Measurements from ENCODE around the gene FGFR4.

Gene FGFR4

DNA sequence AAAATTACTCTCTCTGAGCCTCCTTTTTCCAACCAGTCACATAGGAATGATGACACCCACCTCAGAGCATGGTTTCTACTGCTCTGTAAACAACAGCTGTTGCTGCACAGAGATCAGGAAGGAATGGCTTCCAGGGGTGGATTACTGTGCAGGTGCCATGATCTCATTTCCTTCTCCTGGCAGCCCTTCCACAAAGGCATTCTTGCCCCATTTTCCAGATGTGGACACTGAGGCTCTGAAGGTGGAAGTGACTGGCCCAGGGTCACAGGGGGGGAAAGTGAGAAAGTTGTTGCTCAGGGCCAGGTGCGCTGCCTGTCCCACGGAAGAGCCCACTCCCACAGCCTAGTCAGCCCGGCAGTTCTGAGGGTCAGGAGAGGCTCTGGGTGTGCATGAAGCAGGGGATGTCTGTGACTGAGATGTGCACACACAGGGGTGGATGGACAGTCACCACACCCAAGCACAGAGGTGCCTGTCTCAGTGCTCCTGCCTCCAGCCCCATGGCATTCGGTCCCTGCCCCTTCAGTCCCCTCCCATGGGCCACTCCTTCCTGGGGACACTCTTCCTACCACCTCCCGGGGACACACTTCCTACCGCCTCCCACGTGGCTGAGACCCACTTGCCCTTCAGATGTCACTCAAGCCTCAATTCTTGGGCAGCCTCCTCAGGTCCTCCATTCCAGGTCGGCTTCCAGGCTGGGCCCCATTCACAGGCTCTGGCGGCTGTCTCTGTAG lies 17.0 kb downstream of the FGFR4 start:
- no peak for DNase-seq

DNA sequence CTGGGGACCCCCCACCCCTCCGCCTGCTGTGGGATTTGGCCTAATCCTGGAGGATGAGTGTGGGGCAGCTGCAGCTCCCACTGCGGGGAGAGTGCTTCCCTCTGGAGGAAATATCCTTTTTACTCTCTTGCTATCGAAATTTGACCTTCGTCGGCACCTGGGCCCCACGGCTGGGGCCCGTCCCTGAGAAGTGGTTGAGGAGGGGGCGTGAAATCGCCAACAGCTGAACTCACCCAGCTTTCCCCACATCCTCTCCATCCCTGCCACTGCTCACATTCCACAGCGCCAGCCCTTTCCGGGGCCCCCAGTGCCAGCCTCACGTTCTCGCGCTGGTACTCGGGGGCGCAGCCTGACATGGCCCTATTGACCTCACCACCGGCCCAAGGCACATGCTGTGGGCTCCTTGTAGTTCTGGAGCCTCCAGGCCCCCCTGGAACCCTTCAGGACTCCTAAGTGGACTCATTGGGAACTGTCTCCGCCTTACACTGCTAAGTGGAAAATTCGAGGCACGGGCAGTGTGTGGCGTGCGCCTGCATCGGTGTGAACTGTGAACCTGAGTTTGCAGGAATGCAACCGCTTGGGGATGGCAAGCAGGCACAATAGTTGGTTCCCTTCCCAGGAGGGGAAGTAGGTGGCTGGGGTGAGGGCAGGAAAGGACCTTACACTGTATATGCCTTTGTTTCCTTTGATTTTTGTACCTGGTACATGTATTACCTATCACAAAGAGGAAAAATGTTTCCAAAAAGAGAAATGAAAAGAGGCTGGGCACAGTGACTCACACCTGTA lies 19.2 kb downstream of the FGFR4 start:
- DNase-seq, result no peak

DNA sequence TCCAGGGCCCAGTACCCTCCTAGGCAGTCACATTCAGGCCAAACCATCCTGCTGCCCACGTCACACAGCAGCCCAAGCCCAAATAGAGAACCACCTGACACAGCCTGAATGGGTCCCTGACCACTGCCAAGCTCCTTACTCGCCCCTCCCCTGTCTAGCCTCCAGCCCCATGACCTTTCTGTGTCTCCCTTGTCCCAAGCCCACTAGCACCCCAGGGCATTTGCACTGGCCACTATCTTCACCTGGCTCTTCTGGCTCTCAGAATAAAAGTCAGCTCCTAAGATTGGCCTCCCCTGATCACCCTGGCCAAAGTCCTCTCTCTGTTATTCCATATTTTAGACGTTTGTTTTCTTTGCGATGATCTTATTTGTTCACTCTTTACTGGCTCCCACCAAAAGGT lies 20.4 kb downstream of the FGFR4 start:
- no peak for DNase-seq

DNA sequence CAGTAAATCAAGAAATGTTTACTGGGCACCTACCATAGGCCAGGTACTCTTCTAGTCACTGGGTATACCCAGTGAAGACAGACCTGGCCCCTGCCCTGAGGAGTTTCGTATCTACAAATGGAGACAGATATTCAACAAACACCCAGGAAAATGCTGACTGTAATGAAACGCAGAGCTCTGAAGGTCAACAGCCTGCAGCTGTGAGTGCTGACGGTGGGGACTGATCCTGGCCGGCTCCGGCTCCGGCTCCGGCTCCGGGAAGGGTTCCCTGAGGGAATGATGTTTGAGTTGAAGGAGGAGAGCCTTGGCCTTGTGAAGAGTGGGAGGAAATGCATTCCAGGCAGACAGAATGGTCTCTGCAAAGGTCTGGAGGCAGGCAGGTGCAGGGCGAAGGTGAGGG lies 23.1 kb downstream of the FGFR4 start:
- no peak for DNase-seq

DNA sequence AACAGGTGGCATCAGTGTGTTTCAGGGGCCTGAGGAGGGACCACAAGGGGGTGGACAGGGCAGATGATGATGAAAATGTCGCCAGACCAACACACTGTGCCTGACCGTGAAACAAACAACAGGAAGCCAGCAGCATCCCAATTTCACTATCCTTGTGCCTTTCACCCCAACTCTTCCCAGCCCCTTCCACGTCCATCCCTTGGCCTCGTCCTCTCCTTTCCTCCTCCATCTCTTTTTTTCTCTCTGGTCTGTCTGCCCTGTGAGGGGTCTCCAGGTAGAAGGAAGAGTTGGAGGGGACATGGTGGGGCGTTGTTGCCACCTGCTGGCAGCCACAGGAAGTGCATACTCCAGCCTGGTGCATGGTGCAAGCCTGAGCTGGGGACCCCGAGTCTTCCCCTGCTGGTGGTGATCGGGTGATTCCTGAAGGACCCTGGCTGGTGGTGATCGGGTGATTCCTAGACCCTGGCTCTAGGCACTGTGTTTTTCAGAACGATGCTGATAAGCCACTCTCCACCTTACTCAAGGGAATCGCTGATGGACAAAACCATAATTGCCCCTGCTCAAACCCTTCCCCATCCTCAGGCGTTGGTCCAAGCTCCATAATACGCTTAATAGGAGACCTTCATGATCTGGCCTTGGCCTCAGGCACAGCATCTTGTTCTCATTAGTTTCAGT lies 25.1 kb downstream of the FGFR4 start:
- DNase-seq, result no peak

DNA sequence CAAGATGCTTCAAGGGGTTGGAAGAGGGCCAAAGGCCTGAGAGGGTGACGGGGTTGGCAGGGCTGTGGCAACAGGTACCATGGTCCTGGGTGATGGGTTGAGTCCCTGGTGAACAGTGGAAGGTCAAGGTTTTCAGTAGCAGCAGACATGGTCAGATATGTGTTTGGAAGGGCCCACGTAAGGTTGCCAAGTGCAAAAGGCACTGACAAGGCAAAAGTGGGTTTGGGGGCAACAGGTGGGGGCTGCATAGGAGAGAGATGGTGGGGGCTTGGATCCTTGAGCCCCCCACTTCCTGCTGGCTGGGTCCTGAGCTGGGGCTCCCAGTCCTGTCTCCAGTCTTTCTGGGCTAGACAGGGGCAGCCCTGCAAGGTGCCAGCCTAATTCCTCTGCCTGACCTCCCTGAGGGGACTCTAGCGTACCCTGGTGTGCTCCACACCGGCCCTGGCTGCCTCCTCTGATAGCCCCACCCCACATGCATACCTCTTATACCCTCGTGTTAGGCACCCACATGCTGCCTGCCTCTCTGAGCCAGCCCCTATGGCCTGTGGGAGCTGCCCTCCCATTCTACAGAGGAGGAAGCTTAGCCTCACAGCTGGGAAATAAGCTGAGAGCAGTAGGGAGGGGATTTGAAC lies 26.0 kb downstream of the FGFR4 start:
- no peak for DNase-seq

DNA sequence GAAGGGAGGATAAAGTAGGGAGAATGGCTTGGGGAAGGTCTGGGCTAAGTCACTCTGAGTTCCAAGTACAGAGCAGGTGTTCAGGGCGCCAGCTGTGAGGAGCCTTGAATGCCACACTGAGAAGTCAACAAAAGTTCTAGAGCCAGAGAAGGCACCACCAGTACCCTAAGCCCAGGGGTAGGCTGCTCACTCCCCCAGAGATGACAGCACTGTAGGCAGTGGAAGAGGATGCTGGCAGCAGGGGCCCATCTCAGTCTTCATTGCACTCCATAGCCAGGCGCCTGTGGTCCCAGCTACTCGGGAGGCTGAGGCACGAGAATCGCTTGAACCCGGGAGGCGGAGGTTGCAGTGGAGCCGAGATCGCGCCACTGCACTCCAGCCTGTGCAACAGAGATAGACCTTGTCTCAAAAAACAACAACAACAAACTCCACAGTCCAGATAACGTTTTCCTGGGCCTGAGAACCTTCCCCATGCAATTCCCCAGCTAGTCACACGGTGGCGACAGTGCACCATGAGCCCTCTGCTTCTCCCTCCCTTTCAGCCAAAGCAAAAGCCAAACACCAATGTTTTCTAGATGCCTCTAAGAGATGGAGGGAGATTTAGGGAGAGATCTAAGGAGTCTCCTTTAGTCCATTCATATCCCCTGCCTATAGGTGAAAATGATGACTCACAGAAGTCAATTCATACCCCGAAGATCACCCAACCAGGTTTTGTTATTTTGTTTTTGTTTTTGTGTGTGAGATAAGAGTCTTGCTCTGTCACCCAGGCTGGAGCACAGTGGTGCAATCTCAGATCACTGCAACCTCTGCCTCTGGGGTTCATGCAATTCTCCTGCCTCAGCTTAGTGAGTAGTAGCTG lies 27.1 kb downstream of the FGFR4 start:
- no peak for DNase-seq

DNA sequence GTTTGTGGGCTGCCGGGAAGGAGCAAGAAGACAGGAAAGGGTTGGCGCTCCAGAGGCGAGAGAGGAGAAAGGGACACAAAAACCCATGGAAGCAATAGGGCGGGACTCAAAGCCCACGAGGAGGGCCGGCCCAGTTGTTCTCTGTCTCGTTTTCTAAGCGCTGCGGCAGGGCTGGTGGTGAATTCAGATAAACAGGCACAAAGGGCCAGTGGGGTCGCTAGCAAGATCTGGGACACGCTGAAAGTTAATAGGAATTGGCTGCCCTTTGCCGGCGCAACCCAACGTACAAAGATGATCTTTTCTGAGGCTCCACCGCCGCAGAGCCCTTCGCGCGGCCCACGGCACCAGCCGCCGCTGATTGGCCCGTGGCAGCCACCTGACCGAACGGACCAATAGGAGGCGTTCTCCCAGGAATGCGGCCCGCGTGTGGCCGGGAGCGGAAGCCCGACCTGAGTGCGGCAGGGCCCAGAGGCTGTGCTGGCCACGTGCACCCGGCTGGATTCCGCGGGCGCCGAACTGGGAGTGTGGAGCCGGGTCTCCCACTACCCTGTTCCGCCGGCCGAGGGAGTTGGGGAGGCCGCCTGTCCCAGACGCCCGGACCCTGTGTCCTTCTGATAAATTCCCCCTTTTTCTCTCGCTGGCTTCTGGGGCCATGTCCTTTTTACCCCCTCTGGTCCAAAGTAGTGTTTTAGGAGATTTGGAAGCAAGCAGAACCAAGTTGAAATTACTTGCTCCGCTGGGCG lies 30.1 kb downstream of the FGFR4 start:
- DNase-seq, result no peak

DNA sequence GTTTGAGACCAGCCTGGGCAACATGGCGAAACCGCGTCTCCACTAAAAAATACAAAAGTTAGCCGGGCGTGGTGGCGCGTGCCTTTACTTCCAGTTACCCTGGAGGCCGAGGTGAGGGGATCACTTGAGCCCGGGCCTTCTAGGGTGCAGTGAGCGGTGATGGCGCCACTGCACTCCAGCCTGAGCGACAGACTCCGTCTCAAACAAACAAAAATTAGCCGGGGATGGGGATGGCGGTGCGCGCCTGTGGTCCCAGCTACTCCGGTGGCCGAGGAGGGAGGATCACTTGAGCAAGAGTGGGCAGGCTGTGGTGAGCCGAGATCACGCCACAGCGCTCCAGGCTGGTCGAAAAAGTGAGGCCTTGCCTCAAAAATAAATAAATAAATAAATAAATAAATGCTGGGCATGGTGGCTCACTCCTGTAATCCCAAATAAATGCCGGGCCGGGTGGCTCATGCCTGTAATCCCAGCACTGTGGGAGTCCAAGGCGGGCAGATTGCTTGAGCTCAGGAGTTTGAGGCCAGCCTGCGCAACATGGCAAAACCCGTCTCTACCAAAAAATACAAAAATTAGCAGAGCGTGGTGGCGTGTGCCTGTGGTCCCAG lies 30.8 kb downstream of the FGFR4 start:
- no peak for DNase-seq

DNA sequence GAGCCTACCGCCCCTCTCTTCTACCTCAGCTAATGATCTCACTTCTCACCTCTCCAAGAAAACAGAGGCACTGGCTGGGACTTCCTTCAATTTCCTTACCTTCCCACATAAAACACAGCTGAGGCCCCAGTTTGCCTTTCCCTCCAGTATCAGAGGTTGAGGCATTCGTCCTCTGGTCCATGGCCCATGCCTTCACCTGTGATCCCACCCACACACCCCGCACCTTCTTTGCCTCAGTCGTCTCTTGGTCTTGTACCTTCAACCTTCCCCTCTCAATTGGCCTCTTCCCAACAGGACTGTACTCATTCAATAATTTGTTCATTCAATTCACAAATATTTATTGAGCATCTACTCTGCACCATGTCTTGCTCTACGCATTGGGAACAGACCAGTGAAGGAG lies 35.9 kb downstream of the FGFR4 start:
- no peak for DNase-seq

DNA sequence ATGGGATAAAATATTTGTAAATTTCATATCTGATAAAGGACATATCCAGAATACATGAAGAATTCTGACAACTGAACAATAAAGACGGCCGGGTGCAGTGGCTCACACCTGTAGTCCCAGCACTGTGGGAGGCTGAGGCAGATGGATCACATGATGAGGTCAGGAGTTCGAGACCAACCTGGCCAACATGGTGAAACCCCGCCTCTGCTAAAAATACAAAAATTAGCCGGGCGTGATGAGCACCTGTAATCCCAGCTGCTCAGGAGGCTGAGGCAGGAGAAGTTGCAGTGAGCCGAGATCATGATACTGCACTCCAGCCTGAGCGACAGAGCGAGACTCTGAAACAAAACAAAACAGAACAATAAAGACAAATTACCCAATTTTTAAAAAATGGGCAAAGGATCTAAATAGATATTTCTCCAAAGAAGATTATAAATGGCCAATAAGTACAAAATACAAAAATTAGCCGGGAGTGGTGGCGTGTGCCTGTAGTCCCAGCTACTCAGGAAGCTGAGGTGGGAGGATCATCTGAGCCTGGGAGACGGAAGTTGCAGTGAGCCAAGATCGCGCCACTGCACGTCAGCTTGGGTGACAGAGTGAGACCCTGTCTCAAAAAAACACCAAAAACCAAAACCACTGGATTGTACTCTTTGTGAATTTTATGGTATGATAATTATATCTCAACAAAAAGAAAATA lies 37.2 kb downstream of the FGFR4 start:
- no peak for DNase-seq

DNA sequence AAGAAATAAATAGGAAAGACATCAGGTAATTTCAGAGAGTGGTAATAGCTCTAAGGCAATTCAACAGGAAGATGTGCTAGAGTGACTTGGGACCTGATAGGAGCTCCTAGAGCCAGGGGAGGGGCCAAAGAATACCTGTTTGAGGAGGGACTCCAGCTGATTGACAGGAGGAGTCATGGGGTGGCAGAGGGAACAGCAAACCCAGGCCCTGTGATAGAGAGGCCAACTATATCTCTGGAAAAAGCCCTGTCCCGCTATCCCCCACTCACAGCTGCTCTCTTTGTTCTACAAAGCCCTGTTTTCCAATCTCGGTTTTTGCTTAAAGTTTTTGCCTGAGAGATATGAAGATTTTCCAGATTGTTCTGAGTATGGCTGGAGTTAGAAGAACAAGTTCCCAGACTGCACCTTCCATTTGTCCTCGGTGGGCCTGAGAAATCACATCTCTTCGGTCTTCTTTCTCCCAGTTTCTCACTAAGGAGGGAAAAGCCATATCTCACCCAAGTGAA lies 37.8 kb downstream of the FGFR4 start:
- DNase-seq, result no peak

DNA sequence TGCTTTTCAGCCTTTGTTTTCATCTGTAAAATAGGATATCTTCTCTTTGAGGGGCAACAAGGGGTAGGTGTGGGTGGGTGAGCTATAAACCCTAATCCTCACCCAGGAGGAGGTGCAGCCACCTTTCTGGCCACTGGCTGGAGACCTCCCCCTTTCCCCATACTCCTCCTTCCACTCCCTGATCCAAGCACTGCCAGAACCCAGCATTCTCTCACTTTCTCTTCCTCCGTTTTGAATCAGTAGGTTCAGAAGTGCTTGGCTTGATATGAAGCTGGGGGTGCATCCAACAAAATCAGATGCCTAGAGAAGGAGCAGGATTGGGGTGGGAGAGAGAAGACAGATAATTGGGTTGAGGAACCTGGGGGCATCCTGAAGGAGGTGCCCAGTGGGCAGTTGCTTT lies 40.1 kb downstream of the FGFR4 start:
- no peak for DNase-seq

DNA sequence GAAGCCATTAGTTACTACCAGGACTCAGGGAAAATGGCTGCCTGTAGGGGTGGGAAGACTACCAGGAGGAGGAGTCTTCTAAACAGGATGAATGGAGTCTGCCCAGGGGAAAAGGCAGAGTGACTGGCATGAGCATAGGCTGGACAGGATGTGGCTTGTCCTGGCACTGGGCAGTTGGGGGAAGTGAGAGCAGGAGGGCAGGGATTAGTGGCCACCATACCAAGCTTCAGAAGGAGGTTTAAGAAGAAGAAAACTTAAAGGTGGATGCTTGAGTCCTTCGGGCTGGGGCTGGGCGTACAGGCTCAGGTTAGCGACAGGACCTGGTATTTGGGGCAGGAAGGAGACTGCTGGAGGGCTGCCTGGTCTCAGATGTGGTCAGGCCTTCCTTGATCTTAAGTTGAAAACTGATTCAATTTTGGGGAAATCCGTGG lies 41.9 kb downstream of the FGFR4 start:
- DNase-seq, result no peak

DNA sequence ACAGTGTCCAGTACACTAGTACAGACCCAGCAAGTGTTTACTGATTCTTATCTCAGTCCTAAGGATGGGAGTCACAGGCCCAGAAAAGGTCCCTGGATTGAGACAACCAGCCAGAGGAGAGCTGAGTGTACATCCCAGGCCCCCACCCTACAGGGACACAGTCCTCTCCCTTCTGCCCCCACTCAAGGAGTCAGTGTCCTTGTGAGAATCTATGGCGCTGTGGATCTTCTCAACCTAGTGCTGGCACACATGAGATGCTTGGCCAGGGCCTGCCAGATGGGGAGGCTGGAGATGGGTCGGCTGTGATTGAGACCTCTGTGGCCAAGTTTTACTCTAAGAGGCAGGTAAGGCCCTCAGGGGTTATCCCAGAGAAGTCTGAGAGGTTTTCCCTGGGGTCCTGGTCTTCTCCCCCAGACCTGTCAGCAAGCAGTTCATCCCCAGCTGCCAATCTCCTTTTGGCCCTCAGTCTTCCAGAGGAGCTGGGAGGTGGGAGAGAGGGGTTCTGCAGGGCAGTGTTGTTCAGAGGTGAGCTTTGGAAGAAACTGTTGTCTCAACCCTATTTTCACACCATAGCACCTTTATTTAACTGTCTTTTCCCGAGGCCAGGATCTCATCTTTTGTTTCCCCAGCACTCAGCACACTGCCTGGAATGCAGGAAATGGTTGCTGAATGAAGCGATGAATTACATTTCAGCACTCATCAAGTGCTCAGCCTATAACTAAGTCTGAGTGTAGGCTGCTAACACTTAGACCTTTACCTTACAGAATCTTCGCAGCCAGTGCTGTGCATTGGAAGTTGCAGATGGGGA lies 43.7 kb downstream of the FGFR4 start:
- no peak for DNase-seq

DNA sequence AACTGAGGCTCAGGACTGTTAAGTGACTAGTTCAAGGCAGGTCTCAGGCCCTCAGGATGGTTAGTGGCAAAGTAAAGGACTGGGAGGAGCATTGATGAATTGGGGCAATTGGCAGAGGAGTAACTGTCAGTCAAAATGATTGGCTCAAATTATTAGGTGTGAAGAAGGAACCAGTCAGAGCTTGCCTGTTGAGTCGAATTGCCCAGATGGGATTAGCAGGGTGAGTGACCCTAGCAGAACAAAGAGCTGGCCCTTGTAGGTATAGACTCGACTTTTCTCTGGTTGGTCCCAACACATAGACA lies 44.3 kb downstream of the FGFR4 start:
- no peak for DNase-seq

DNA sequence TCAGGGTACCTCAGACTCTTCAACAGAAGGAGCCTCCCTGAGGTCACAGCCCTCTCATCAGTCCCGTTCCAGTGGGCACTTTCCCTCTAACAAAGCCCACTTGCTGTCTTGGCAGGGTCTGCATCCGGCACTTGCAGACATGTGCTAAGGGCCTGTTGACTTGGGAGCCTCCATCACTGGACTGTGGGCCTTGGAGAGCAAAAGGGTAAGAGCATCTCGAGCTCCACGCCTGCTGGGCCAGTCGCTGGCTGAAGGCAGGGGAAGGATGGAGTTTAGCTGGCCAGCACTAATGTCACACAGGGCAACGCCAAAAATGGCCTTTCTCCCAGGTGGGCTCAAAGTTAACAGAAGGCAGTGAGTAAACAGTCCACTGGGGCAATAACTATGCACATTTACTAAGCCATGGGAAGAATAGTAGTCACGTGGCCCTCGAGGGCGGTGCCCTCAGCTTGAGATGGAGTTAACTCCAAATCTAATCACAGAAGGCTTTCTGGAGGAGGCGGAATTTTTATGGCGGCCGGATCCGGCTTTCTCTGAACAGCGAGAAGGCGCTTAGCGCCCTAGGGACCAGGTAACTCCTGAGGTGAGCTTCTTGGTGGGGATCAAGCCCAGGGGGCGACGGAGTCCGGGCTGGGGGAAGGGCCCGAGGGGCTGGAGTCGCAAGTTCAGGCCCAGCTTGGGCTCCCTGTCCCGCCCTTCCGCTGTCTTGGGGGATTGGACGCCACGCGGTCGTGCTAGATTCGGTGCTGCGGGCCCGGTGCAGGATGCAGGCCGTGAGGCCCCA lies 44.8 kb downstream of the FGFR4 start:
- no peak for DNase-seq

DNA sequence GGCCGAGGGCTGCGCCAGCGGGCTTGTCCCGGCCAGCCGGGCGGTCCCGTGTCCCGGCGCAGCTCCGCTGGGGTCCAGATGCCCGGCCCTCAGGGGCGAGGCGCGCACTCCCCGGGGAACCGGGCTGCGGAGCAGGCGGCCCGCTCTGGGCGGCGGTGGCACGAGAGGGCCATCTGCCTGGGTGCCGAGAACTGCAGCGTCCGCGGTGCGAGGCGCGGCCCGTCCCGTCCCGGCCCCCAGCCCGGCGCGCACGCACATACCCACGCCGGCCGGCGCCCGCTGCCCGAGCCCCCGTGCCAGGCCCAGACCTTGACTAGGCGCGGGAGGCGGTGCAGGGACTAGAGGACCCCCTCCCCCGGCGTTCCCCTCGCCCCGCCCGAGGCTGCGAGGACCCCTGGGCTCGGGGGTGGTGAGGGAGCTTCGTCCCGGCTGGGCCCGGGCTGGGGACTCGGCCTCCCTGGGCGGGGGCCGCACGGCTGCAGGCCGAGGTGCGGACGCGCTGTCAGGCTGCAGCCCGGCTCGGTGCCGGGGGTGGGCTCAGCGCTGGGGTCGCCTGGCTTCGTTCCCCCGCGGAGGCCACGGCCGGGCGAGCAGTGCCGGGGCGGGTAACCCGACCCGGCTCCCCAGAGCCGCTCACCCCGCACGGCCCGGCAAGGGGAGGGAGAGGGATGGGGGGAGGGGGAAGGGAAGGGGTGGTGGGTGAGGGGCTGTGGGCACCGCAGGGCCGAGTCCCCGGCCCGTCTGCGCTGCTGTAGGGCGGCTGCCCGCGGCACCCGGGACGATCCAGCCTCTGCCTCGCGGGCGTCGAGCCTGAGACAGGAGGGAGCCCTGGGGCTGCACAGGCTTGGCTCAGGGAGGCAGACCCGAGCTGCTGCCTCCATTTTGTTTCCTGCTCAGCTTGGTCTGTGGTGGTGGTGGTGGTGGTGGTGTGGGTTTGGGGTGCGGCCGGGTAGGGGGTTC lies 45.7 kb downstream of the FGFR4 start:
- DNase-seq, result no peak
